Hepatocyte (in vitro differentiated cells): Measurements from ENCODE around the gene PNRC2. TPM values are rescaled to one million over a fixed set of nuclear protein-coding genes. Genes with fewer than 3 reads are reported as not detected.

Experiments used
- DNase-seq: peaks from one replicate; pipeline ENCODE4 v3.0.0-alpha.2; 2016; ENCODE audit warnings: low spot score
- H2AFZ ChIP-seq: fragments of 200-600 bp; sonication (generic); 2 replicates; pipeline ENCODE4 v1.6.0; 2016; ENCODE audit warnings: antibody characterized with exemption, mild to moderate bottlenecking
- H3K27ac ChIP-seq: fragments of 200-600 bp; sonication (generic); 2 replicates; pipeline ENCODE4 v1.5.1; 2016; ENCODE audit warnings: mild to moderate bottlenecking
- H3K27me3 ChIP-seq: fragments of 200-600 bp; sonication (generic); 2 replicates; pipeline ENCODE4 v1.6.1; 2016
- H3K36me3 ChIP-seq: fragments of 200-600 bp; sonication (generic); replicated peaks from 2 replicates; pipeline ENCODE4 v1.5.1; 2016; ENCODE audit warnings: low read depth; ENCODE audit not compliant: insufficient read depth
- H3K4me1 ChIP-seq: fragments of 200-600 bp; sonication (generic); 2 replicates; pipeline ENCODE4 v1.5.1; 2016; ENCODE audit warnings: mild to moderate bottlenecking, moderate library complexity; ENCODE audit not compliant: insufficient read depth
- H3K4me2 ChIP-seq: fragments of 200-600 bp; sonication (generic); 2 replicates; pipeline ENCODE4 v1.6.0; 2016
- H3K4me3 ChIP-seq: fragments of 200-600 bp; sonication (generic); 2 replicates; pipeline ENCODE4 v1.5.1; 2016; ENCODE audit warnings: mild to moderate bottlenecking
- H3K79me2 ChIP-seq: fragments of 200-600 bp; sonication (generic); 2 replicates; pipeline ENCODE4 v1.6.0; 2017; ENCODE audit warnings: mild to moderate bottlenecking
- H3K9me2 ChIP-seq: fragments of 200-600 bp; sonication (generic); replicated peaks from 2 replicates; pipeline ENCODE4 v1.6.0; 2017; ENCODE audit warnings: mild to moderate bottlenecking; ENCODE audit not compliant: insufficient read depth
- H3K9me3 ChIP-seq: fragments of 200-600 bp; sonication (generic); 2 replicates; pipeline ENCODE4 v1.5.1; 2016; ENCODE audit warnings: low read depth, mild to moderate bottlenecking
- H4K20me1 ChIP-seq: fragments of 200-600 bp; sonication (generic); 2 replicates; pipeline ENCODE4 v1.6.0; 2016; ENCODE audit warnings: mild to moderate bottlenecking; ENCODE audit not compliant: insufficient read depth, poor library complexity, severe bottlenecking
- EZH2 ChIP-seq: fragments of 200-600 bp; sonication (generic); IDR thresholded peaks from 2 replicates; pipeline ENCODE4 v1.6.1; 2016; ENCODE audit warnings: antibody characterized with exemption, mild to moderate bottlenecking, borderline replicate concordance
- EZH2phosphoT487 ChIP-seq: fragments of 200-600 bp; sonication (generic); IDR thresholded peaks from one replicate; pipeline ENCODE4 v1.6.1; 2018; ENCODE audit warnings: antibody characterized with exemption, mild to moderate bottlenecking, low read depth, moderate library complexity; ENCODE audit not compliant: unreplicated experiment, severe bottlenecking
- WGBS: methylation state at CpG from one replicate; pipeline ENCODE4 v1.1.6; 2016; ENCODE audit warnings: low lambda C conversion rate; ENCODE audit errors: missing lambda C conversion rate; 5-methylcytosine and 5-hydroxymethylcytosine counted together
- polyA plus RNA-seq: library from polyadenylated mRNA; unstranded; fragments of >200 nt; fragmentation: Nextera tagmentation; extraction: Ambion mirVana; gene quantifications from 2 replicates; pipeline ENCODE4 v1.2.1, GENCODE V29; 2016
- total RNA-seq: library from RNA; depleted of rRNA; stranded (reverse); fragments of >200 nt; gene quantifications from 2 replicates; pipeline ENCODE4 v1.2.3, GENCODE V29; 2014
- TF ChIP-seq, protein P1 (sequence below): fragments of 200-600 bp; sonication (generic); IDR thresholded peaks from 2 replicates; pipeline ENCODE4 v1.5.1; 2016; ENCODE audit warnings: antibody characterized with exemption, mild to moderate bottlenecking; ENCODE audit not compliant: poor library complexity

The PNRC2 gene
- total and polyA plus RNA-seq, 2 experiments from 2014 or later = 65.8 to 107 TPM

DNA sequence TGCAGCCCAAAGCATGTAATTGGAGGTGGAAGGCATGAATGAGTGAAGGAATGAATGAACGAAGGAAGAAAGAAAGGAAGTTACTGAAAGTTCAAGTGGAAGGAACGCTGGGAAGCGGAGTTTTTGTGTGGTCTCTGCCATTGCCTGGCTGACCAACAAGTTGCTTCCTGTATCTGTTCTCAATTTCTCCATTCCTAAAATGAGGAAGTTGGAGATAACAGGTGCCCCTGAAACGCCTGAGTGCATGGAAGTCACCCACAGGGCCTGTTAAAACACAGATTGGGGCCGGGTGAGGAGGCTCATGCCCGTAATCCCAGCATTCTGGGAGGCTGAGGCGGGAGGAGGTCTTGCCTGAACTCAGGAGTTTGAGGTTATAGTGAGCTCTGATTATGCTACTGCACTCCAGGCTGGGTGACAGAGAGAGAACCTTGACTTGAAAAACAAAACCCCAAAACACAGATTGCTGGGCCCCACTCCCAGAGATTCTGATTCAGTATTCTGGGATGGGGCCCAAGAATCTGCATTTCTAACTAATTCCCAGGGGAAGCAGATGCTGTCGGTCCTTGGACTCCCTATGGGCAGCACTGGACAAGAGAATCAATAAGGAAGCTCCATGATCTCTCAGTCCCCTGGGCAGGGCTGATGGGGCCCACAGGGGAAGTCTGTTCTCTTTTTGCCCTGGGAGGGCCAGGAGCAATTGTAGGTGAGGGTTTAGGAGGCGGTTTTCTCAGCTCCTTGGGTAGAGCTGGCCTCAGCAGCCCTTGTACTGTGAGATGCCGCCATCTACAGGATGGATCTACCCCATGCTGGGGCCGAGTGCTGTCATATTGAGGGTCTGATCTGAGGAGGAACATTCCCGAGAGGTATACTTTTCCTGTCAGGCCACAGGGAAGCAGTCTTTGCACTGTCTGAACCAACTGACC lies 43.2 kb upstream of the PNRC2 start:
- no peak overlapping the region for H3K4me3 ChIP-seq
- H4K20me1 ChIP-seq = no peaks in the 10 kb centered on the region
- H3K27me3 ChIP-seq = no peaks in the 10 kb centered on the region
- no peaks in the 10 kb centered on the region for H3K9me2 ChIP-seq
- no peak overlapping the region for H3K27ac ChIP-seq
- H3K4me1 ChIP-seq = no peaks in the 10 kb centered on the region
- H3K79me2 ChIP-seq = no peaks in the 10 kb centered on the region
- WGBS = 57% methylated on average over 12 of the region's 12 CpGs
- H2AFZ ChIP-seq = no peak overlapping the region
- no peak for TF ChIP-seq EZH2
- TF ChIP-seq, protein P1, sequence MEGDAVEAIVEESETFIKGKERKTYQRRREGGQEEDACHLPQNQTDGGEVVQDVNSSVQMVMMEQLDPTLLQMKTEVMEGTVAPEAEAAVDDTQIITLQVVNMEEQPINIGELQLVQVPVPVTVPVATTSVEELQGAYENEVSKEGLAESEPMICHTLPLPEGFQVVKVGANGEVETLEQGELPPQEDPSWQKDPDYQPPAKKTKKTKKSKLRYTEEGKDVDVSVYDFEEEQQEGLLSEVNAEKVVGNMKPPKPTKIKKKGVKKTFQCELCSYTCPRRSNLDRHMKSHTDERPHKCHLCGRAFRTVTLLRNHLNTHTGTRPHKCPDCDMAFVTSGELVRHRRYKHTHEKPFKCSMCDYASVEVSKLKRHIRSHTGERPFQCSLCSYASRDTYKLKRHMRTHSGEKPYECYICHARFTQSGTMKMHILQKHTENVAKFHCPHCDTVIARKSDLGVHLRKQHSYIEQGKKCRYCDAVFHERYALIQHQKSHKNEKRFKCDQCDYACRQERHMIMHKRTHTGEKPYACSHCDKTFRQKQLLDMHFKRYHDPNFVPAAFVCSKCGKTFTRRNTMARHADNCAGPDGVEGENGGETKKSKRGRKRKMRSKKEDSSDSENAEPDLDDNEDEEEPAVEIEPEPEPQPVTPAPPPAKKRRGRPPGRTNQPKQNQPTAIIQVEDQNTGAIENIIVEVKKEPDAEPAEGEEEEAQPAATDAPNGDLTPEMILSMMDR = peak; percentile 79
- H3K36me3 ChIP-seq = no peaks in the 10 kb centered on the region
- no peaks in the 10 kb centered on the region for H3K9me3 ChIP-seq
- no peak overlapping the region for H3K4me2 ChIP-seq
- DNase-seq = peak; percentile 86

DNA sequence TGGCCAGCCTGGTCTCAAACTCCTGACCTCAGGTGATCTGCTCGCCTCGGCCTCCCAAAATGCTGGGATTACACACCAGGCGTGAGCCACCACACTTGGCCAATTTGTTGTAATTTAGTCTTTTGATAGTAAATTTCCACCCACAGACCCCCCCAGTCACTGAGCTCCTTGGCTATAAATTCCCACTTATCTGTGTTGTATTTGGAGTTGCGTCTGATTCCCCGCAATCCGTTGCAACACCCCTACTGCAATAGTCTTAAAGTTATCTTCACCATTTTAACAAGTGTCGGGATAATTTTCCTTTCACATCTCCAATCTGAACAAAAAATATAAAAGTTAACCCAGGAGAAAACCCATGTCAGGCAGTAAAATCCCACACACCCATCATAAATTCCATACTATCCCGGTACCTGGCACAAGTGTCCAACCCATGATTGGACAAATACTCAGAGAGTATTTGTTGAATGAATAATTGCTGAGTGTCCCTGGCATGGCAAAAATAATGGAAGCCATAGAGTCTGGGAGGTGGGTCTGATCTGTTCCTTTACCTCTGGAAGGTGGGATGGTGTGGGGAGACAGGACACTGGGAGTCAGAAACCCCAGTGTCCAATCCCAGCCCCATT lies 37.2 kb upstream of the PNRC2 start:
- Histone ChIP-seq H3K79me2 (no peaks in the 10 kb centered on the region), H3K27ac (no peak overlapping the region), H3K9me2 (no peaks in the 10 kb centered on the region), H3K36me3 (no peaks in the 10 kb centered on the region), H3K27me3 (no peaks in the 10 kb centered on the region), H3K4me3 (no peak overlapping the region), H3K9me3 (no peaks in the 10 kb centered on the region), H3K4me2 (no peak overlapping the region), H2AFZ (no peak overlapping the region), H3K4me1 (no peaks in the 10 kb centered on the region), H4K20me1 (no peaks in the 10 kb centered on the region)
- WGBS = 57% methylated on average over 8 of the region's 8 CpGs
- no peak for TF ChIP-seq EZH2
- TF ChIP-seq, protein P1 = no peak
- no peak for TF ChIP-seq EZH2phosphoT487
- DNase-seq = no peak

DNA sequence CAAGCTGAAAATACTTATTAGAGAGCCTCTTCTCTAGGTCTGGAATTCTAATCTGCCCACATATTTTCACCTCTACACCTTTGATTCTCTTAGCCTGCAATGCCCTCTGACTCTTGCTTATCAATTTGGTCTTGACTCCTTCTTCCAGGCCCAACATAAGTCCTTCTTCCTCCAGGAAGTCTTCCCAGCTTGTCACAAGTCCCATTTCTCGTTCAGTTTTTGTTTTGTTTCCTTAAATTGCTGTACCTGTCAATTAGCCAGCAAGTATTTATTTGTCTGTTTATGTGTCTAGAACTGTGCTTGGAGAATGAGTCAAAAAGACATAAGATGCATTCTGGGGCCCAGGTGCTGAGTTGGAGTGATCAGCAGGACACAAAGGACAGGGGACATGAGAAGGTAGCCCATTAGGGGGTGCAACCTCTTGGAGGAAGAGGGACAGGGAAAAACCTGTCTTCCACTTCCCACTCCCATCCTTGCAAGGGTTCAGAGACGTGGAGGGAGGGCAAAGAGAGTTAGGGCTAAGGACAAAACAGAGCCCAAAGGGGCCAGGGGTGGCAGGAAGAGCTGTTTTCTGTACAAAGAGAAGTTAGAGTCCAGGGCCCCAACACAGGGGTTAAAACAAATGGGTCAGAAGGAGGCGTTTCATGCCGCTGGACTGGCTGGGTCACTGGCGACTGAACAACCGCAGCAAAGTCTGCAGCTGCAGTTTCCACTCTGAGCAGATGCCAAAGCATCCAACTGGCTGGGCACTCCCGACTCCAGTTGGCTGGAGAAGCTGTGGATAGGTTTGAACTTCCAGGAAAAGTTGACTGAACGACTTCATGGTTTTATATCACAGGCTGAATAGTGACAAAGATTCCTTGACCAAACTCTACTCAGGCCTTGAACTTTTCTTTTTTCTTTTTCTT lies 35.8 kb upstream of the PNRC2 start:
- WGBS = 77% methylated on average over 8 of the region's 8 CpGs

More for the DNA sequence above, 35.8 kb upstream of the PNRC2 start:
- Histone ChIP-seq H3K27ac (no peak overlapping the region), H3K4me3 (no peak overlapping the region), H3K9me3 (no peaks in the 10 kb centered on the region), H3K36me3 (no peaks in the 10 kb centered on the region), H3K27me3 (no peaks in the 10 kb centered on the region), H2AFZ (no peak overlapping the region), H4K20me1 (no peaks in the 10 kb centered on the region), H3K9me2 (no peaks in the 10 kb centered on the region), H3K79me2 (no peaks in the 10 kb centered on the region), H3K4me2 (no peak overlapping the region), H3K4me1 (no peaks in the 10 kb centered on the region)
- TF ChIP-seq EZH2 = no peak
- TF ChIP-seq, protein P1 = no peak
- no peak for TF ChIP-seq EZH2phosphoT487
- DNase-seq = no peak
